ENCODE results near the gene STK33.

The STK33 gene

GRCh38 chr11:8426076-8426475 is 168.0 kb downstream of the STK33 start:
- DNase-seq (ENCODE audit: low read depth in 2 of 2), result no peak

- no peak for DNase-seq (ENCODE audit: low read depth in 2 of 2)
These were observed 178.8 kb downstream of the STK33 start for GRCh38 chr11:8415195-8415594.

GRCh38 chr11:8408151-8408941 is 185.7 kb downstream of the STK33 start:
- DNase-seq (ENCODE audit: low read depth in 2 of 2), result no peak

- no peak for DNase-seq (ENCODE audit: low read depth in 2 of 2)
These were observed 190.7 kb downstream of the STK33 start for GRCh38 chr11:8403310-8403709.

- no peak for DNase-seq (ENCODE audit: low read depth in 2 of 2)
These were observed 201.1 kb downstream of the STK33 start for GRCh38 chr11:8392886-8393285.

GRCh38 chr11:8392166-8392565 is 201.9 kb downstream of the STK33 start:
- no peak for DNase-seq (ENCODE audit: low read depth in 2 of 2)

GRCh38 chr11:8390851-8391612 is 203.0 kb downstream of the STK33 start:
- DNase-seq (ENCODE audit: low read depth in 2 of 2), result no peak

- no peak for DNase-seq (ENCODE audit: low read depth in 2 of 2)
These were observed 204.7 kb downstream of the STK33 start for GRCh38 chr11:8389029-8389996.

- DNase-seq (ENCODE audit: low read depth in 2 of 2), result no peak
These were observed 206.3 kb downstream of the STK33 start for GRCh38 chr11:8387693-8388092.

- DNase-seq (ENCODE audit: low read depth in 2 of 2), result no peak
These were observed 206.9 kb downstream of the STK33 start for GRCh38 chr11:8387141-8387540.

GRCh38 chr11:8386134-8386864 is 207.7 kb downstream of the STK33 start:
- DNase-seq (ENCODE audit: low read depth in 2 of 2), result no peak

- DNase-seq (ENCODE audit: low read depth in 2 of 2), result no peak
These were observed 209.7 kb downstream of the STK33 start for GRCh38 chr11:8384199-8384821.

- no peak for DNase-seq (ENCODE audit: low read depth in 2 of 2)
These were observed 210.4 kb downstream of the STK33 start for GRCh38 chr11:8383627-8384026.

GRCh38 chr11:8383227-8383626 is 210.8 kb downstream of the STK33 start:
- DNase-seq (ENCODE audit: low read depth in 2 of 2), result no peak

- no peak for DNase-seq (ENCODE audit: low read depth in 2 of 2)
These were observed 211.5 kb downstream of the STK33 start for GRCh38 chr11:8382436-8383053.

- DNase-seq (ENCODE audit: low read depth in 2 of 2), result no peak
These were observed 212.1 kb downstream of the STK33 start for GRCh38 chr11:8381871-8382396.

- no peak for DNase-seq (ENCODE audit: low read depth in 2 of 2)
These were observed 212.7 kb downstream of the STK33 start for GRCh38 chr11:8381343-8381742.

GRCh38 chr11:8375932-8376331 is 218.1 kb downstream of the STK33 start:
- DNase-seq (ENCODE audit: low read depth in 2 of 2), result no peak

GRCh38 chr11:8375460-8375859 is 218.6 kb downstream of the STK33 start:
- DNase-seq (ENCODE audit: low read depth in 2 of 2), result no peak

GRCh38 chr11:8374716-8375115 is 219.3 kb downstream of the STK33 start:
- no peak for DNase-seq (ENCODE audit: low read depth in 2 of 2)

All from stimulated activated CD8-positive, alpha-beta memory T cell treated with anti-CD3 and anti-CD28 coated beads, Interleukin-2, amount 100 ng/mL, for 48 hours (primary cell).